WTC11 (cell line): ENCODE measurements around the gene MYO1H.
A peak's percentile ranks its signal among the peaks of the same experiment; 100 is the strongest.

ENCODE experiments used
- ATF2 ChIP-seq: sonication (generic); formaldehyde crosslinking; IDR thresholded peaks from 2 replicates; pipeline ENCODE4 v1.8.1; 2022; ENCODE audit warnings: low read depth, missing genetic modification reagents, borderline replicate concordance
- CTCF ChIP-seq: fragments of 200-600 bp; IDR thresholded peaks from 2 replicates; pipeline ENCODE4 v1.8.0; 2022; ENCODE audit warnings: antibody characterized with exemption
- ESRRA ChIP-seq: sonication (generic); formaldehyde crosslinking; IDR thresholded peaks from 2 replicates; pipeline ENCODE4 v1.8.1; 2022; ENCODE audit warnings: mild to moderate bottlenecking, missing genetic modification reagents, borderline replicate concordance
- NFATC4 ChIP-seq: fragments of 250-450 bp; sonication (Bioruptor Pico); IDR thresholded peaks from 2 replicates; pipeline ENCODE4 v1.9.0; 2021; ENCODE audit warnings: mild to moderate bottlenecking
- NR3C1 ChIP-seq: sonication (generic); formaldehyde crosslinking; conservative IDR thresholded peaks from 2 replicates; pipeline ENCODE4 v1.8.1; 2023; ENCODE audit warnings: low read depth, mild to moderate bottlenecking, missing genetic modification reagents
- TEAD4 ChIP-seq: sonication (generic); formaldehyde crosslinking; IDR thresholded peaks from 2 replicates; pipeline ENCODE4 v1.8.0; 2022; ENCODE audit warnings: mild to moderate bottlenecking, missing genetic modification reagents
- ZNF121 ChIP-seq: sonication (generic); formaldehyde crosslinking; IDR thresholded peaks from 2 replicates; pipeline ENCODE4 v1.8.0; 2023; ENCODE audit warnings: missing genetic modification reagents
- ZNF232 ChIP-seq: sonication (generic); formaldehyde crosslinking; IDR thresholded peaks from 2 replicates; pipeline ENCODE4 v1.8.0; 2022; ENCODE audit warnings: mild to moderate bottlenecking, missing genetic modification reagents
- TF ChIP-seq, protein P1 (sequence below): sonication (generic); formaldehyde crosslinking; IDR thresholded peaks from 2 replicates; pipeline ENCODE4 v1.8.1; 2023; ENCODE audit warnings: mild to moderate bottlenecking, missing genetic modification reagents, moderate library complexity
- TF ChIP-seq, protein P2 (sequence below): sonication (generic); formaldehyde crosslinking; IDR thresholded peaks from 2 replicates; pipeline ENCODE4 v1.8.1; 2023; ENCODE audit warnings: mild to moderate bottlenecking, moderate library complexity, missing genetic modification reagents

DNA sequence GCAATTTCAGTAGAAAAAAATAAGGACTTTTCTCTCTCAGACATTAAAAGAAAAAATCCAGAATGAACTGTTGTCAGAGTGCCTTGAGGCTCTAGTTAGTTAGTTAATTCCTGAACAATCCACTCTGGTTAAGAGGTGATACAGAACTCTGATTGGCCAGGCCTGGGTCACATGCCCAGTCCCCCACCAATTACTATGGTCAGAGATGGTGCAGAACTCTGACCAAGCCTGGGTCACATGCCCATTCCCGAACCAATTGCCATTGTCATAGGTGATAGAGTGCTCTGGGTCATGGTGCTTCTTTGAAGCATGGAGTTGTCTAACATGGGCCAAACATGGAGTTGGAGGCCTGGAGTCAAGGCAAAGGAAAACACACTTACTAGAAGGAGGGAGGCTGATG, 11.1 kb upstream of the MYO1H start:
- TF ChIP-seq, protein P1, sequence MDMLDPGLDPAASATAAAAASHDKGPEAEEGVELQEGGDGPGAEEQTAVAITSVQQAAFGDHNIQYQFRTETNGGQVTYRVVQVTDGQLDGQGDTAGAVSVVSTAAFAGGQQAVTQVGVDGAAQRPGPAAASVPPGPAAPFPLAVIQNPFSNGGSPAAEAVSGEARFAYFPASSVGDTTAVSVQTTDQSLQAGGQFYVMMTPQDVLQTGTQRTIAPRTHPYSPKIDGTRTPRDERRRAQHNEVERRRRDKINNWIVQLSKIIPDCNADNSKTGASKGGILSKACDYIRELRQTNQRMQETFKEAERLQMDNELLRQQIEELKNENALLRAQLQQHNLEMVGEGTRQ (CRISPR knock-in tag): peak; percentile 58
- TF ChIP-seq CTCF: no peak
- TF ChIP-seq ESRRA (CRISPR knock-in tag): no peak
- TF ChIP-seq ZNF121 (CRISPR knock-in tag): no peak
- TF ChIP-seq NR3C1 (CRISPR knock-in tag): no peak
- TF ChIP-seq ATF2 (CRISPR knock-in tag): no peak
- no peak for TF ChIP-seq TEAD4 (CRISPR knock-in tag)
- TF ChIP-seq, protein P2, sequence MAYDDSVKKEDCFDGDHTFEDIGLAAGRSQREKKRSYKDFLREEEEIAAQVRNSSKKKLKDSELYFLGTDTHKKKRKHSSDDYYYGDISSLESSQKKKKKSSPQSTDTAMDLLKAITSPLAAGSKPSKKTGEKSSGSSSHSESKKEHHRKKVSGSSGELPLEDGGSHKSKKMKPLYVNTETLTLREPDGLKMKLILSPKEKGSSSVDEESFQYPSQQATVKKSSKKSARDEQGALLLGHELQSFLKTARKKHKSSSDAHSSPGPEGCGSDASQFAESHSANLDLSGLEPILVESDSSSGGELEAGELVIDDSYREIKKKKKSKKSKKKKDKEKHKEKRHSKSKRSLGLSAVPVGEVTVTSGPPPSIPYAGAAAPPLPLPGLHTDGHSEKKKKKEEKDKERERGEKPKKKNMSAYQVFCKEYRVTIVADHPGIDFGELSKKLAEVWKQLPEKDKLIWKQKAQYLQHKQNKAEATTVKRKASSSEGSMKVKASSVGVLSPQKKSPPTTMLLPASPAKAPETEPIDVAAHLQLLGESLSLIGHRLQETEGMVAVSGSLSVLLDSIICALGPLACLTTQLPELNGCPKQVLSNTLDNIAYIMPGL (CRISPR knock-in tag): no peak
- TF ChIP-seq ZNF232: no peak
- TF ChIP-seq NFATC4: no peak
